HepG2 (cell line): ENCODE measurements around the gene AXIN2. TPM values are rescaled to one million over a fixed set of nuclear protein-coding genes. Genes with fewer than 3 reads are reported as not detected.

ENCODE experiments used
- DNMT1 ChIP-seq: sonication (generic); formaldehyde crosslinking; IDR thresholded peaks from 2 replicates; pipeline ENCODE4 v1.5.1; 2020; ENCODE audit warnings: mild to moderate bottlenecking, missing genetic modification reagents
- GMEB2 ChIP-seq: IDR thresholded peaks from 2 replicates; pipeline ENCODE4 v1.6.1; 2016; ENCODE audit warnings: missing biosample characterization, missing genetic modification reagents, low read depth
- HOXA3 ChIP-seq: sonication (generic); formaldehyde crosslinking; IDR thresholded peaks from 2 replicates; pipeline ENCODE4 v1.5.0; 2020; ENCODE audit warnings: missing genetic modification reagents
- HOXA7 ChIP-seq: sonication (generic); formaldehyde crosslinking; IDR thresholded peaks from 2 replicates; pipeline ENCODE4 v1.8.1; 2022; ENCODE audit warnings: mild to moderate bottlenecking, missing genetic modification reagents, moderate library complexity
- KDM3A ChIP-seq: IDR thresholded peaks from 2 replicates; pipeline ENCODE4 v1.6.1; 2018; ENCODE audit warnings: low read depth, missing compliant biosample characterization
- LRRFIP1 ChIP-seq: sonication (generic); formaldehyde crosslinking; conservative IDR thresholded peaks from 2 replicates; pipeline ENCODE4 v1.4.0; 2020; ENCODE audit warnings: missing genetic modification reagents
- MED1 ChIP-seq: sonication (generic); formaldehyde crosslinking; IDR thresholded peaks from 2 replicates; pipeline ENCODE4 v1.4.0; 2020; ENCODE audit warnings: missing genetic modification reagents
- MEIS1 ChIP-seq: sonication (generic); formaldehyde crosslinking; IDR thresholded peaks from 2 replicates; pipeline ENCODE4 v1.9.0; 2021; ENCODE audit warnings: mild to moderate bottlenecking, missing genetic modification reagents, moderate library complexity, borderline replicate concordance
- MLLT10 ChIP-seq: sonication (generic); formaldehyde crosslinking; IDR thresholded peaks from 2 replicates; pipeline ENCODE4 v1.4.0; 2020; ENCODE audit warnings: missing genetic modification reagents
- RFX5 ChIP-seq: IDR thresholded peaks from 2 replicates; pipeline ENCODE4 v1.6.1; 2011; ENCODE audit warnings: low read depth, low read length, improper control_type of control experiment
- RFXAP ChIP-seq: sonication (generic); formaldehyde crosslinking; IDR thresholded peaks from 2 replicates; pipeline ENCODE4 v1.4.0; 2020; ENCODE audit warnings: missing genetic modification reagents, borderline replicate concordance
- SKI ChIP-seq: fragments of 450-650 bp; IDR thresholded peaks from one replicate; pipeline ENCODE4 v1.6.1; 2018; ENCODE audit warnings: mild to moderate bottlenecking; ENCODE audit not compliant: partially characterized antibody
- SP4 ChIP-seq: sonication (generic); formaldehyde crosslinking; IDR thresholded peaks from 2 replicates; pipeline ENCODE4 v1.8.1; 2023; ENCODE audit warnings: mild to moderate bottlenecking, missing genetic modification reagents
- SPEN ChIP-seq: sonication (generic); formaldehyde crosslinking; IDR thresholded peaks from 2 replicates; pipeline ENCODE4 v1.5.1; 2020; ENCODE audit warnings: low read depth, mild to moderate bottlenecking, missing genetic modification reagents
- TMF1 ChIP-seq: sonication (generic); formaldehyde crosslinking; IDR thresholded peaks from 2 replicates; pipeline ENCODE4 v1.8.1; 2022; ENCODE audit warnings: low read depth, missing genetic modification reagents
- ZBTB14 ChIP-seq: sonication (generic); formaldehyde crosslinking; IDR thresholded peaks from 2 replicates; pipeline ENCODE4 v1.4.0; 2020; ENCODE audit warnings: missing genetic modification reagents
- ZBTB7A ChIP-seq: sonication (generic); formaldehyde crosslinking; IDR thresholded peaks from 2 replicates; pipeline ENCODE4 v1.8.0; 2022; ENCODE audit warnings: mild to moderate bottlenecking, missing genetic modification reagents
- ZNF17 ChIP-seq: sonication (generic); formaldehyde crosslinking; IDR thresholded peaks from 2 replicates; pipeline ENCODE4 v1.5.0; 2020; ENCODE audit warnings: mild to moderate bottlenecking, missing genetic modification reagents
- ZNF562 ChIP-seq: sonication (generic); formaldehyde crosslinking; IDR thresholded peaks from 2 replicates; pipeline ENCODE4 v1.8.0; 2022; ENCODE audit warnings: missing genetic modification reagents, borderline replicate concordance
- ZNF766 ChIP-seq: sonication (generic); formaldehyde crosslinking; IDR thresholded peaks from 2 replicates; pipeline ENCODE4 v1.5.0; 2020; ENCODE audit warnings: missing genetic modification reagents, borderline replicate concordance
- ZNF83 ChIP-seq: sonication (generic); formaldehyde crosslinking; IDR thresholded peaks from 2 replicates; pipeline ENCODE4 v1.4.0; 2020; ENCODE audit warnings: missing genetic modification reagents, mild to moderate bottlenecking, borderline replicate concordance
- ZSCAN5A ChIP-seq: sonication (generic); formaldehyde crosslinking; IDR thresholded peaks from 2 replicates; pipeline ENCODE4 v1.8.0; 2022; ENCODE audit warnings: mild to moderate bottlenecking, missing genetic modification reagents, borderline replicate concordance
- polyA plus RNA-seq, 8 experiments: library from polyadenylated mRNA; depleted of rRNA in 3 of 8; stranded (reverse) in 7 of 8; unstranded in 1 of 8; fragments of >200 nt; fragmentation: Illumina TruSeq in 4 of 8; extraction: Trizol in 4 of 8; gene quantifications; 2 replicates each; pipeline versions ENCODE4 v1.2.1 to v1.2.3, GENCODE V29; 2011 to 2016; ENCODE audit warnings: low read depth in 4 of 8, missing spikeins in 1 of 8, mixed read lengths in 1 of 8; ENCODE audit not compliant: insufficient read depth in 1 of 8
- total RNA-seq, 5 experiments: library from RNA; depleted of rRNA; stranded (reverse); fragments of >200 nt; fragmentation: Illumina TruSeq; extraction: Trizol; gene quantifications; 2 replicates each; pipeline ENCODE4 v1.2.3, GENCODE V29; 2016; ENCODE audit warnings: low read depth in 1 of 5

Gene AXIN2
- total and polyA plus RNA-seq, 2 of the 13 experiments (the other 11 are each of a cell fraction or from before 2014, with no cell fraction given) = 58.6 to 63.4 TPM

- TF ChIP-seq SPEN (CRISPR knock-in tag) = no peak; the same call in 1 of the 2 replicates
- TF ChIP-seq ZNF17 (CRISPR knock-in tag) = no peak
- TF ChIP-seq MLLT10 (CRISPR knock-in tag) = no peak
- TF ChIP-seq DNMT1 (CRISPR knock-in tag) = no peak
- no peak for TF ChIP-seq GMEB2 (CRISPR knock-in tag)
- TF ChIP-seq MED1 (CRISPR knock-in tag) = peak; percentile 95
- TF ChIP-seq KDM3A (CRISPR knock-in tag) = 0 out of 2 replicates have a peak, but pooled peaks have one; percentile 74
- no peak for TF ChIP-seq ZNF83 (CRISPR knock-in tag)
- no peak for TF ChIP-seq HOXA7
- TF ChIP-seq RFXAP (CRISPR knock-in tag) = no peak; the same call in 1 of the 2 replicates
- no peak for TF ChIP-seq ZBTB14 (CRISPR knock-in tag)
- TF ChIP-seq ZNF766 (CRISPR knock-in tag) = no peak
- 0 out of 2 replicates have a peak, but pooled peaks have one; percentile 73 for TF ChIP-seq ZBTB7A
- TF ChIP-seq RFX5 = no peak; the same call in 1 of the 2 replicates
- TF ChIP-seq LRRFIP1 (CRISPR knock-in tag) = no peak
- TF ChIP-seq ZNF562 (CRISPR knock-in tag) = no peak
- TF ChIP-seq MEIS1 = peak; percentile 98; the same call in 1 of the 2 replicates
- peak; percentile 89 for TF ChIP-seq HOXA3 (CRISPR knock-in tag)
- peak; percentile 91 for TF ChIP-seq ZSCAN5A (CRISPR knock-in tag)
- TF ChIP-seq SP4 (CRISPR knock-in tag) = no peak; the same call in 1 of the 2 replicates
- 0 out of 2 replicates have a peak, but pooled peaks have one; percentile 59 for TF ChIP-seq TMF1 (CRISPR knock-in tag)
- TF ChIP-seq SKI = peak; percentile 93
Measured at GRCh38 chr17:65557349-65558310, 3.8 kb downstream of the AXIN2 start (continued).
